ENCODE data around the gene KITLG.

The KITLG gene

DNA sequence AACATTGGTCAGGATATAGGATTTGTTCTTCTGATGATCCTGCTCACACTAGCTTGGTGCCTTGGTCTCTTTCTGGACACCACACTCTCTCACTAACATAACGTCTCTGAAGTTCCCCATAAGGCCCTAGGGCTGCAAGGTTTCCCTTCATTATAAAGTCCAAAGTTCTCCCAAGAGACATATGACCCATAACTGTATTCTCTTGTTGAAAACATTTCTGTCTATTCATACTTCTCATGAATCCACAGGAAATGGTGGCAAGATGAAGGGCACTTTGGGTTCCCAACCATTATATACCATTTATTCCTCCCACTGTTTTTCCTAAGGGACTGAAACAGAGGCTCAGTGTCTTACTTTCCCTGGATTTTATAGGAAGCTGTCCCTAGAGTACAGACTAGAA lies 37.1 kb upstream of the KITLG start:
- no peak overlapping the region for H3K4me3 ChIP-seq (ENCODE audit: low read length)
- no peak for TF ChIP-seq CTCF (conservative IDR thresholded peaks at IDR 0.05; ENCODE audit: low read depth, low read length)
- DNase-seq (ENCODE audit: low read depth), result no peak

GRCh38 chr12:88615490-88615889 lies 35.2 kb upstream of the KITLG start:
- no peak for DNase-seq (ENCODE audit: low read depth)
- TF ChIP-seq CTCF (conservative IDR thresholded peaks at IDR 0.05; ENCODE audit: low read depth, low read length), result no peak

GRCh38 chr12:88604646-88605045 lies 24.4 kb upstream of the KITLG start:
- no peak for DNase-seq (ENCODE audit: low read depth)
- no peak overlapping the region for H3K4me3 ChIP-seq (ENCODE audit: low read length)
- TF ChIP-seq CTCF (conservative IDR thresholded peaks at IDR 0.05; ENCODE audit: low read depth, low read length), result no peak

More at GRCh38 chr12:88615490-88615889, 35.2 kb upstream of the KITLG start:
- H3K4me3 ChIP-seq (ENCODE audit: low read length), result no peak overlapping the region

DNA sequence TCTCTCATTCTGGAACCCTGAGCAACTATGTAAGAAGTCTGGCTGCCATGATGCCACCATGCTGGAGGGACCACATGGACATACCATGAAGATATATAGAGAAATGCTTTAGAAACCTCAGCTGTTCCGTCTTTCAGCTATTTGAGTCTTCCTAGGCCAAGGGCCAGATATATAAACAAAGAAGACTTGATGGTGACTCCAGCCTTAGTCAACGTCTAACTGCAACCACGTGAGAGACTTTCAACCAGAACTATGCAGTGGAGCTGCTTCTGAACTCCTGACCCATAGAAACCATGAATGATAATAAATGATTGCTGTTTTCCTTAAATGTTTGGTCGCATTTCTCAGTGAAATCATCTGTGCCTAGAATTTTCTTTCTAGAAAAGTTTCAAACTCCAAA lies 20.0 kb upstream of the KITLG start:
- DNase-seq (ENCODE audit: low read depth), result no peak
- H3K4me3 ChIP-seq (ENCODE audit: low read length), result no peak overlapping the region
- TF ChIP-seq CTCF (conservative IDR thresholded peaks at IDR 0.05; ENCODE audit: low read depth, low read length), result no peak

GRCh38 chr12:88597365-88597764 lies 17.1 kb upstream of the KITLG start:
- TF ChIP-seq CTCF (conservative IDR thresholded peaks at IDR 0.05; ENCODE audit: low read depth, low read length), result no peak
- DNase-seq (ENCODE audit: low read depth), result no peak
- H3K4me3 ChIP-seq (ENCODE audit: low read length), result no peak overlapping the region

DNA sequence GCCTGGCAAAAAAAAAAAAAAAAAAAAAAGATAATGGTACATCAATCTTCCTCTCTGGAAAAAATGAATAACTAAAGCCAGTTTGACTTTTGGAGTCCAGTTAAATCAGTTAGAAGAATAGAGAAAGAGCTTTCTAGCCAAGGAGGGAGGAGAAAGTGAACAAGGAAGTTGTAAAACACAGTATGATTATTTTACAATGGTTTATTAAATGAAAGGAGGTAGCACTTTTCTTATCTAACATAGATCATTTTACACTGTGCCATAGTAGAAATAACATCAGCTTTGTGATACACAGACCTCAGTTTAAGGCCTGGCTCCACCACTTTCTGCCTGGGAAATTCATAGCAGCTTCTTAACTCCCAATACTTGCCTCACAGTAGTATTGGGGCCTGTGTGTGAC lies 15.4 kb upstream of the KITLG start:
- TF ChIP-seq CTCF (conservative IDR thresholded peaks at IDR 0.05; ENCODE audit: low read depth, low read length), result no peak
- H3K4me3 ChIP-seq (ENCODE audit: low read length), result no peak overlapping the region
- no peak for DNase-seq (ENCODE audit: low read depth)

DNA sequence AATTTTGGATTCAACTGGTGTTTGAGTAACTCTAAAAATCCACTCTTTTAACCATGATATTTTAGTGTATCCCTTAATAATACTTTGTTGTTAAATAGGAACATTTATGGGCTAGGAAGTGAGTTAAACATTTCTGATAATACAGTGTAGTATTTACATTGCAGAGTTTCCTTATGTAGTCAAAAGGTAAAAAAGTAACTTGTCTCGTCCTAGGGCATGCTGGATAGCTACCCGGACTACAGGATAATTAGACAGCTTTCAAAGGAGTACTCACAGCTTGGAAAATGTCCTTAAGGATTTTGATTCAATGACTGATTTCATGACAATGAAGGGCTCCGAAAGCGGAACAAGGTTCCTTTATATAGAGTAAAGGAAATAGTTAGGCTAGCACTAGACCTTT lies 14.5 kb upstream of the KITLG start:
- no peak for TF ChIP-seq CTCF (conservative IDR thresholded peaks at IDR 0.05; ENCODE audit: low read depth, low read length)
- H3K4me3 ChIP-seq (ENCODE audit: low read length), result no peak overlapping the region
- DNase-seq (ENCODE audit: low read depth), result no peak

Measured in retinal pigment epithelial cell (primary cell).